Measurements from ENCODE around the gene MAB21L4.

The MAB21L4 gene

GRCh38 chr2:240839152-240840143 is 56.5 kb downstream of the MAB21L4 start:
- H3K4me2 ChIP-seq (ENCODE audit: low read length) = no peak overlapping the region
- no peaks in the 10 kb centered on the region for H3K27me3 ChIP-seq (ENCODE audit: control insufficient read depth, low read length)
- H3F3A ChIP-seq (ENCODE audit: control insufficient read depth, insufficient read depth) = no peaks in the 10 kb centered on the region
- H3K79me2 ChIP-seq (ENCODE audit: control insufficient read depth, low read length) = no peaks in the 10 kb centered on the region
- no peak for TF ChIP-seq EZH2phosphoT487 (IDR thresholded peaks at IDR 0.05; ENCODE audit: borderline replicate concordance, low read length)
- TF ChIP-seq CTCF (IDR thresholded peaks at IDR 0.05; ENCODE audit: low read depth, low read length, poor library complexity, severe bottlenecking) = no peak
- H3K36me3 ChIP-seq (ENCODE audit: control insufficient read depth, low read length) = no peaks in the 10 kb centered on the region
- no peaks in the 10 kb centered on the region for H3K9me3 ChIP-seq (ENCODE audit: control insufficient read depth, insufficient read depth, low read length)
- H3K9me2 ChIP-seq (replicated peaks; ENCODE audit: control insufficient read depth, low read length) = no peaks in the 10 kb centered on the region
- no peak overlapping the region for H3K4me3 ChIP-seq (ENCODE audit: low read length)
- H4K20me1 ChIP-seq (ENCODE audit: control insufficient read depth, insufficient read depth, low read depth, low read length) = no peaks in the 10 kb centered on the region
- H3K4me1 ChIP-seq (ENCODE audit: control insufficient read depth, low read length) = no peaks in the 10 kb centered on the region
- H3K27ac ChIP-seq (ENCODE audit: low read depth, low read length) = no peak overlapping the region

- H3K9me3 ChIP-seq (ENCODE audit: control insufficient read depth, insufficient read depth, low read length) = no peaks in the 10 kb centered on the region
- no peaks in the 10 kb centered on the region for H3K79me2 ChIP-seq (ENCODE audit: control insufficient read depth, low read length)
- TF ChIP-seq EZH2phosphoT487 (IDR thresholded peaks at IDR 0.05; ENCODE audit: borderline replicate concordance, low read length) = no peak
- no peak for TF ChIP-seq CTCF (IDR thresholded peaks at IDR 0.05; ENCODE audit: low read depth, low read length, poor library complexity, severe bottlenecking)
These were observed 58.3 kb downstream of the MAB21L4 start for GRCh38 chr2:240837621-240838020.

GRCh38 chr2:240836781-240837467 is 59.0 kb downstream of the MAB21L4 start:
- no peaks in the 10 kb centered on the region for H3K9me2 ChIP-seq (replicated peaks; ENCODE audit: control insufficient read depth, low read length)
- no peaks in the 10 kb centered on the region for H3F3A ChIP-seq (ENCODE audit: control insufficient read depth, insufficient read depth)
- no peaks in the 10 kb centered on the region for H4K20me1 ChIP-seq (ENCODE audit: control insufficient read depth, insufficient read depth, low read depth, low read length)
- no peaks in the 10 kb centered on the region for H3K27me3 ChIP-seq (ENCODE audit: control insufficient read depth, low read length)
- H3K27ac ChIP-seq (ENCODE audit: low read depth, low read length) = no peak overlapping the region
- H3K4me2 ChIP-seq (ENCODE audit: low read length) = no peak overlapping the region
- no peaks in the 10 kb centered on the region for H3K79me2 ChIP-seq (ENCODE audit: control insufficient read depth, low read length)
- no peak overlapping the region for H3K4me3 ChIP-seq (ENCODE audit: low read length)
- peaks cover 2% of the 10 kb centered on the region; the same call in 1 of the 2 replicates for H3K9me3 ChIP-seq (ENCODE audit: control insufficient read depth, insufficient read depth, low read length)
- TF ChIP-seq EZH2phosphoT487 (IDR thresholded peaks at IDR 0.05; ENCODE audit: borderline replicate concordance, low read length) (no peak), CTCF (IDR thresholded peaks at IDR 0.05; ENCODE audit: low read depth, low read length, poor library complexity, severe bottlenecking) (no peak)
- H3K4me1 ChIP-seq (ENCODE audit: control insufficient read depth, low read length) = 0 out of 2 replicates have a peak, but pooled peaks cover 3% of the 10 kb centered on the region
- H3K36me3 ChIP-seq (ENCODE audit: control insufficient read depth, low read length) = no peaks in the 10 kb centered on the region

More at GRCh38 chr2:240837621-240838020, 58.3 kb downstream of the MAB21L4 start:
- no peaks in the 10 kb centered on the region for H3F3A ChIP-seq (ENCODE audit: control insufficient read depth, insufficient read depth)
- H3K4me1 ChIP-seq (ENCODE audit: control insufficient read depth, low read length) = 0 out of 2 replicates have a peak, but pooled peaks cover 1% of the 10 kb centered on the region
- no peaks in the 10 kb centered on the region for H3K36me3 ChIP-seq (ENCODE audit: control insufficient read depth, low read length)
- H4K20me1 ChIP-seq (ENCODE audit: control insufficient read depth, insufficient read depth, low read depth, low read length) = no peaks in the 10 kb centered on the region
- no peak overlapping the region for H3K4me2 ChIP-seq (ENCODE audit: low read length)
- no peak overlapping the region for H3K4me3 ChIP-seq (ENCODE audit: low read length)
- no peak overlapping the region for H3K27ac ChIP-seq (ENCODE audit: low read depth, low read length)
- H3K27me3 ChIP-seq (ENCODE audit: control insufficient read depth, low read length) = no peaks in the 10 kb centered on the region
- no peaks in the 10 kb centered on the region for H3K9me2 ChIP-seq (replicated peaks; ENCODE audit: control insufficient read depth, low read length)

Data from DOHH2 (cell line).